CD14-positive monocyte (primary cell): Measurements from ENCODE around the gene TRPM6. TPM values are rescaled to one million over a fixed set of nuclear protein-coding genes. Genes with fewer than 3 reads are reported as not detected.

Experiments used
- DNase-seq, 3 donors: peaks; one replicate each; pipeline ENCODE4 v3.0.0-alpha.2; 2011 to 2022
- H2AFZ ChIP-seq: 2 replicates; pipeline ENCODE4 v1.6.0; 2012; ENCODE audit warnings: mild to moderate bottlenecking, low read depth, low read length, inconsistent platforms; ENCODE audit not compliant: insufficient read depth, poor library complexity, severe bottlenecking
- H3K27ac ChIP-seq, 2 donors: 1 replicate in 1 of 2; 2 replicates in 1 of 2; pipeline ENCODE4 v1.5.1; 2012 to 2013; ENCODE audit warnings: low read length in 2 of 2, control low read depth in 1 of 2, inconsistent platforms in 1 of 2, low read depth in 1 of 2, mild to moderate bottlenecking in 1 of 2
- H3K27me3 ChIP-seq, 2 donors: one replicate each; pipeline versions ENCODE4 v1.6.0 to v1.6.1; 2011 to 2013; ENCODE audit warnings: low read length in 2 of 2; ENCODE audit not compliant: control insufficient read depth in 2 of 2, insufficient read depth in 2 of 2
- H3K36me3 ChIP-seq, 2 donors: replicated peaks in 1 of 2; 1 replicate in 1 of 2; 2 replicates in 1 of 2; pipeline versions ENCODE4 v1.5.1 to v1.6.1; 2012 to 2013; ENCODE audit warnings: low read length in 2 of 2, control low read depth in 1 of 2, inconsistent platforms in 1 of 2, mild to moderate bottlenecking in 1 of 2; ENCODE audit not compliant: insufficient read depth in 2 of 2, control insufficient read depth in 1 of 2
- H3K4me1 ChIP-seq, 2 donors: 1 replicate in 1 of 2; 2 replicates in 1 of 2; pipeline versions ENCODE4 v1.5.1 to v1.6.1; 2012 to 2013; ENCODE audit warnings: low read length in 2 of 2, control low read depth in 1 of 2, inconsistent platforms in 1 of 2, mild to moderate bottlenecking in 1 of 2, moderate library complexity in 1 of 2; ENCODE audit not compliant: insufficient read depth in 2 of 2, control insufficient read depth in 1 of 2
- H3K4me2 ChIP-seq: replicated peaks from 2 replicates; pipeline ENCODE3; 2012; ENCODE audit warnings: low read length, moderate library complexity, mild to moderate bottlenecking; ENCODE audit not compliant: poor library complexity, severe bottlenecking; ENCODE audit errors: extremely low read depth
- H3K4me3 ChIP-seq, 3 experiments: fragments of 200-600 bp in 1 of 3; sonication (generic) in 1 of 3; replicated peaks in 1 of 3; 1 replicate in 2 of 3; 2 replicates in 1 of 3; pipeline ENCODE4 v1.5.1; 2011 to 2013; ENCODE audit warnings: low read length in 3 of 3, mild to moderate bottlenecking in 3 of 3, control low read depth in 2 of 3, low read depth in 2 of 3, inconsistent platforms in 1 of 3, moderate library complexity in 1 of 3
- H3K79me2 ChIP-seq: 2 replicates; pipeline ENCODE4 v1.6.0; 2012; ENCODE audit warnings: mild to moderate bottlenecking, control low read depth, inconsistent platforms, low read length, moderate library complexity; ENCODE audit not compliant: insufficient read depth
- H3K9ac ChIP-seq: 2 replicates; pipeline ENCODE4 v1.6.0; 2017; ENCODE audit warnings: low read length, mild to moderate bottlenecking; ENCODE audit not compliant: insufficient read depth, poor library complexity, severe bottlenecking
- H3K9me3 ChIP-seq, 2 donors: replicated peaks in 1 of 2; 1 replicate in 1 of 2; 2 replicates in 1 of 2; pipeline versions ENCODE4 v1.5.1 to v1.6.1; 2012 to 2013; ENCODE audit warnings: low read length in 2 of 2, control low read depth in 1 of 2; ENCODE audit not compliant: control insufficient read depth in 1 of 2, insufficient read depth in 1 of 2
- H4K20me1 ChIP-seq: 2 replicates; pipeline ENCODE4 v1.6.0; 2012; ENCODE audit warnings: mild to moderate bottlenecking, low read length, control low read depth, moderate library complexity; ENCODE audit not compliant: insufficient read depth
- H3K27ac Mint-ChIP-seq, 7 donors: one replicate each; pipeline ENCODE4 v1.8.0; 2020; ENCODE audit warnings: mild to moderate bottlenecking in 7 of 7, mixed read lengths in 7 of 7, moderate library complexity in 6 of 7, inconsistent platforms in 2 of 7
- H3K27me3 Mint-ChIP-seq, 3 donors: one replicate each; pipeline ENCODE4 v1.8.0; 2021 to 2022; ENCODE audit warnings: low read depth in 3 of 3, mild to moderate bottlenecking in 3 of 3, mixed read lengths in 3 of 3, moderate library complexity in 3 of 3, inconsistent platforms in 1 of 3
- H3K36me3 Mint-ChIP-seq, 2 donors: one replicate each; pipeline ENCODE4 v1.8.0; 2020; ENCODE audit warnings: mixed read lengths in 2 of 2, inconsistent platforms in 1 of 2, mild to moderate bottlenecking in 1 of 2
- H3K4me1 Mint-ChIP-seq: one replicate; pipeline ENCODE4 v1.8.0; 2020; ENCODE audit warnings: mild to moderate bottlenecking, mixed read lengths
- H3K4me3 Mint-ChIP-seq, 2 donors: one replicate each; pipeline ENCODE4 v1.8.0; 2020; ENCODE audit warnings: mild to moderate bottlenecking in 2 of 2, mixed read lengths in 2 of 2, moderate library complexity in 1 of 2
- H3K9me3 Mint-ChIP-seq, 7 donors: one replicate each; pipeline ENCODE4 v1.8.0; 2020 to 2022; ENCODE audit warnings: mixed read lengths in 7 of 7, mild to moderate bottlenecking in 6 of 7, moderate library complexity in 6 of 7, inconsistent platforms in 2 of 7
- WGBS: methylation state at CpG from one replicate; pipeline ENCODE4 v1.1.5; 2013; ENCODE audit warnings: missing lambda C conversion rate; ENCODE audit not compliant: insufficient coverage; 5-methylcytosine and 5-hydroxymethylcytosine counted together
- intact Hi-C, 2 donors: fragments of 100-400 bp; cut with micrococcal nuclease; formaldehyde crosslinking; loops; one replicate each; pipeline versions ENCODE4 v1.15.0 to v1.15.1; 2023
- polyA plus RNA-seq, 3 donors: library from polyadenylated mRNA; depleted of rRNA in 1 of 3; unstranded in 2 of 3; stranded (reverse) in 1 of 3; fragments of 300-500 nt in 2 of 3; fragments of >200 nt in 1 of 3; fragmentation: Illumina TruSeq in 2 of 3; gene quantifications; 1 replicate in 2 of 3; 2 replicates in 1 of 3; pipeline ENCODE4 v1.2.3, GENCODE V29; 2012 to 2021
- TF ChIP-seq, protein P1 (sequence below): fragments of 200-600 bp; IDR thresholded peaks from one replicate; pipeline ENCODE4 v1.8.0; 2022; ENCODE audit warnings: antibody characterized with exemption, mild to moderate bottlenecking

TRPM6 gene
- polyA plus RNA-seq, 3 donors: not detected

DNA sequence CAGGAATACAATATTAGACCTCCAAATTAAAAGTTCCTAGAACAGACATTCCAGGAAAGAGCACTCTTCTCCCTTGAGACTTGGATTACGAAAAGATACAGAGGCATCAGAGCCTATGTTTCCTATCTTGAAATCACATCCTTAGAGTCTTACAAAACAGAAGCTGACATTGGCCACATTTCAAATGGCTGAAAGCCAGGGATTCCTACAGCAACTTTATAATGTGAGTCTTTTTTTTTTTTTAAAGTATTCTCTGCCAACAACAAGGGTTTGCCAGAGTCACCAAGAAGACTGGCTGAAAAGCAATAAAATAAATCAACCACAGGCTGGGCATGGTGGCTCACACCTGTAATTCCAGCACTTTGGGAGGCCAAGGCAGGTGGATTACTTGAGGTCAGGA is 63.1 kb downstream of the TRPM6 start:
- H3K27me3 Mint-ChIP-seq: peaks cover 2% of the 10 kb centered on the region in 3 donors
- Histone ChIP-seq H4K20me1 (no peaks in the 10 kb centered on the region), H3K27me3 (no peaks in the 10 kb centered on the region), H3K27ac (no peak overlapping the region), H3K4me2 (no peak overlapping the region), H3K9ac (no peak overlapping the region), H3K79me2 (no peaks in the 10 kb centered on the region), H3K4me1 (no peaks in the 10 kb centered on the region), H3K36me3 (no peaks in the 10 kb centered on the region), H2AFZ (no peak overlapping the region), H3K4me3 (no peak overlapping the region), H3K9me3 (no peaks in the 10 kb centered on the region)
- no peaks in the 10 kb centered on the region for H3K36me3 Mint-ChIP-seq
- TF ChIP-seq, protein P1, sequence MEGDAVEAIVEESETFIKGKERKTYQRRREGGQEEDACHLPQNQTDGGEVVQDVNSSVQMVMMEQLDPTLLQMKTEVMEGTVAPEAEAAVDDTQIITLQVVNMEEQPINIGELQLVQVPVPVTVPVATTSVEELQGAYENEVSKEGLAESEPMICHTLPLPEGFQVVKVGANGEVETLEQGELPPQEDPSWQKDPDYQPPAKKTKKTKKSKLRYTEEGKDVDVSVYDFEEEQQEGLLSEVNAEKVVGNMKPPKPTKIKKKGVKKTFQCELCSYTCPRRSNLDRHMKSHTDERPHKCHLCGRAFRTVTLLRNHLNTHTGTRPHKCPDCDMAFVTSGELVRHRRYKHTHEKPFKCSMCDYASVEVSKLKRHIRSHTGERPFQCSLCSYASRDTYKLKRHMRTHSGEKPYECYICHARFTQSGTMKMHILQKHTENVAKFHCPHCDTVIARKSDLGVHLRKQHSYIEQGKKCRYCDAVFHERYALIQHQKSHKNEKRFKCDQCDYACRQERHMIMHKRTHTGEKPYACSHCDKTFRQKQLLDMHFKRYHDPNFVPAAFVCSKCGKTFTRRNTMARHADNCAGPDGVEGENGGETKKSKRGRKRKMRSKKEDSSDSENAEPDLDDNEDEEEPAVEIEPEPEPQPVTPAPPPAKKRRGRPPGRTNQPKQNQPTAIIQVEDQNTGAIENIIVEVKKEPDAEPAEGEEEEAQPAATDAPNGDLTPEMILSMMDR: no peak
- H3K4me3 Mint-ChIP-seq: no peak overlapping the region
- intact Hi-C loops: no loop called here
- H3K4me1 Mint-ChIP-seq: no peaks in the 10 kb centered on the region
- no peak overlapping the region for H3K27ac Mint-ChIP-seq
- DNase-seq: no peak
- WGBS: 80% methylated on average over 1 of the region's 1 CpG
- H3K9me3 Mint-ChIP-seq: peaks cover 0 to 8% (median 0%) of the 10 kb centered on the region in 7 donors

DNA sequence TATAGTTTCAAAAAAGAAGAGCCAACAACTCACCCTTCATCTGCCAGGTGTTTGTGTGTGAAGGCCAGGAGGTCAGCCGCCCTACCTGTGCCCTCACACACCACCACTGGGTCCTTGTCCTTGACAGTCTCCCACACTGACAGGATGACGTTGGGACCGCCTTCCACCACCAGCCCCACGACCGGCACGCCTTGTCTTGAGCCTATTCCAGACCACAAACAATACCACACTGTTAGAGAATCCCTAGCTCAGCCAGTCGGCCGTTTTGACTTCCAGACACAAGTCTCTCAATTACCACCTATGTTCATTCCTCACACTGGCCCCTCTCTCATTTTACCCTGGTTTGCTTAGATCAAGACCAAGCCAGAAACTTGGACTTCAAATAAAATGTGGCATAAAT is 66.1 kb downstream of the TRPM6 start:
- H3K9me3 Mint-ChIP-seq: peaks cover 0 to 5% (median under 1%) of the 10 kb centered on the region in 7 donors
- Histone ChIP-seq H3K27ac (no peak overlapping the region), H4K20me1 (no peaks in the 10 kb centered on the region), H3K9ac (no peak overlapping the region), H3K4me1 (no peaks in the 10 kb centered on the region), H3K36me3 (no peaks in the 10 kb centered on the region), H3K4me2 (no peak overlapping the region), H3K27me3 (no peaks in the 10 kb centered on the region), H3K79me2 (no peaks in the 10 kb centered on the region), H2AFZ (no peak overlapping the region), H3K4me3 (no peak overlapping the region), H3K9me3 (no peaks in the 10 kb centered on the region)
- H3K27me3 Mint-ChIP-seq: peaks cover 2% of the 10 kb centered on the region in 3 donors
- H3K36me3 Mint-ChIP-seq: no peaks in the 10 kb centered on the region
- WGBS: 92% methylated on average over 8 of the region's 8 CpGs
- H3K4me3 Mint-ChIP-seq: no peak overlapping the region
- intact Hi-C loops: no loop called here
- no peak for DNase-seq
- no peaks in the 10 kb centered on the region for H3K4me1 Mint-ChIP-seq
- TF ChIP-seq, protein P1: no peak
- H3K27ac Mint-ChIP-seq: no peak overlapping the region
